HL-60/S4 treated with phorbol 12-myristate 13-acetate at 8.2 ng/mL for 4 days and 3 days (cell line): ENCODE results near the gene NPAS2.

Experiments
- in situ Hi-C: fragments of 300-500 bp; cut with MboI; formaldehyde crosslinking; loops from 2 replicates; pipeline ENCODE4 v1.15.0; 2022; ENCODE audit warnings: low sequenced_read_pairs

NPAS2 gene

GRCh38 chr2:100880036-100880435 lies 60.1 kb downstream of the NPAS2 start:
- in situ Hi-C loops, result no loop called here

- in situ Hi-C loops, result no loop called here
These were observed 60.8 kb downstream of the NPAS2 start for GRCh38 chr2:100880730-100881129.

GRCh38 chr2:100882645-100883613 lies 63.0 kb downstream of the NPAS2 start:
- in situ Hi-C loops, result no loop called here

DNA sequence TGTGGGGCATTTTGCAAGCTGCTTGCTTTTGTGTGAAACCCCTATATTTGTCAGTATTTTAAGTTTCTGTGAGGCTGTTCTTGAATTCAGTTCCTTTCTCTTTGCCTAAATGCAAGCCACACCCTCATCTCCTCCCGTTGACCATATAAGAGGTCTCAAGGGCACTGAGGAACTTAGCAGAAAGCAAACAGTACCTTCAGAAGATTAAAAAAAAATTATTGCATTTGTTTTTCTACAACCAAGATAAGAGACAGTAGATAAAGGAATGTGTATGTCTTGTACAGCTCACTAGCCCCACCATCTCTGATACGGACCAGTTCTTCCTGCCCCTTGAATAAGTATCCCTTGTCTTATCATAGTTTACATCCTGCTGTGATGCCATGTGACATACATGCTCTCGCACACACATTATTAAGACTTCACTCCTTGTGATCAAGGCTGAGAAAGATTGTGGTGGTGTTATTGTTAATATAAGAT lies 64.2 kb downstream of the NPAS2 start:
- in situ Hi-C loops, result no loop called here

DNA sequence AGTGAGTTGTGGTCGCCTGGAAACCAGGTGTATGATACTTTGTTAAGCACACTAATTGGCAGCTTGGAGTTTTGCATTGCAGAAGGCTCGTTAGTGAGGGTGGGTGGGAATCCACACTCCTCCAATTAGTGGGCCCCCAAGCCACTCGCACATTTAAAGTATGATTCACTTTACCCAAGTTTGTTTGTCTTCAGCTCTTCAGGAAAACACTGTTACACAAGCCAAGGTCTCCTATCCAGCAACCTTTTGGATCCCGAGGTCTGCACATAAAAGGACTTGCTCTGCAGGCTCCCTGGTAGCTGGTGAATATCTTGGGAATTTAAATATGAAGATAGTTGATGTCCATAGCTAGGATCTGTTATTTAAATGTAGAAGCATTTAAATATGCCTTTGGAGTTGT lies 66.1 kb downstream of the NPAS2 start:
- in situ Hi-C loops, result no loop called here

DNA sequence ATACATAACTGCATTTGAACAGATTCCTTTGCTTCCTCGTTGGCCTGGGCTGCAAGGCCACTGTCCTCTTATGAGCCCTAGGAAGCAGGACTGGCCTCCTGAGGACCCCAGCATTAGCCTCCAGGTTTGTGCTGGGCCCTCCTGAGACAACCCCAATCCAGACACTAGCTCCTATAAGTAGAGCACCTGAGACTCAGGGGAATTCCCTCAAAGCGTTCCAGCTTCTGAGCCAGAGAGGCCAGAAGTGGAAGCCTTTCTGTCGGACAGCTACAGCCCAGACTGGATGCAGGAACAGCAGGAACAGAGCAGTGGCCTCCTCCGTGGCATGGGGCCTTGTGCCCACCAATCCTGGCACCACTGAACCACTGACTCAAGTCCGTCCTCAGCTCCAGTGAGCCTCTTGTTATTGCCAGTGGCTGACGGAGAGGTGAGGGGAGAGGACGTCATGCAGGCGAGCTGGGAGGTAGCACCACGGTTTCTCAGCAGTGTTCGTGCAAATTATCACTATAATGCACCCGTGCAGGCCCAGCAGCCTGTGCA lies 67.2 kb downstream of the NPAS2 start:
- in situ Hi-C loops, result no loop called here

GRCh38 chr2:100887713-100888495 lies 68.0 kb downstream of the NPAS2 start:
- in situ Hi-C loops, result no loop called here

DNA sequence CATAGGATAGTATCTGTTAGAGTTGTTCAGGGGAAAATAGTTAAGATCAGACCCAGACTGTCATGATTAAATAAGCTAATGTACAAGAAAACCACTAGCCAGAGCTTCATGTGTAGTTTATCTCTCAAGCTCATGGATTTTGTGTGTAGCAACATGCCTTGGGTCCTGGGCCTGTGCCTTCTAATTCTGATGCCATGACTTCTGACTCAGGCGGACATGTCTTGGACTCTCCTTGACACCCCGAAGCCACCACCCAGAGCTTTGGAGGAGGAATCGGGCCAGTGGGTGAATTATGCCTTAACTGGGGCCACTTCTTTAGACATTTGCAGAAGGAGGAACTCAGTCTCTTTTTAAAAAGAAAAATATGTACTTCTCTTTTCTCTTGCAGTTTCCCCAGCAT lies 68.7 kb downstream of the NPAS2 start:
- in situ Hi-C loops, result no loop called here

DNA sequence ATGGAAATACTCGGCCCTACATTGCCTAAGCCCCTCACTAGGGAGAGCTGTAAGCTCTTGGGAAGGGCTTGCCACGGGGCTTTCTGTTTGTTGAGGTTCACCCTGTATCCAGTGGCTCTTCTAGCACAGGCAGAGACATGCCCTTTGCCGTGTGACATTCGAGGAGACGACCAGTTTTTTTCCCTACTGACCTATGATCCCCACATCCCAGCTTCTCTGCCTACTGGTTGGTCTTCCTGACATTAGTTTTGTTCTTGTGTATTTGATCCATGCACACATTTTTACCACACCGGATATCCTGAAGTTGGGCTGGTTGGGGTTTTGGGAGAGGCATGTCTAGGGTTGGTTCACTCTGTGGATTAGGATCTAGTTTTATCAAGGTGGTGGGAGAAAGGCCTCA lies 69.3 kb downstream of the NPAS2 start:
- in situ Hi-C loops, result no loop called here

- in situ Hi-C loops, result no loop called here
These were observed 72.1 kb downstream of the NPAS2 start for GRCh38 chr2:100891906-100892642.

GRCh38 chr2:100893392-100894104 lies 73.6 kb downstream of the NPAS2 start:
- in situ Hi-C loops, result no loop called here

- in situ Hi-C loops, result no loop called here
These were observed 74.3 kb downstream of the NPAS2 start for GRCh38 chr2:100894105-100894795.

DNA sequence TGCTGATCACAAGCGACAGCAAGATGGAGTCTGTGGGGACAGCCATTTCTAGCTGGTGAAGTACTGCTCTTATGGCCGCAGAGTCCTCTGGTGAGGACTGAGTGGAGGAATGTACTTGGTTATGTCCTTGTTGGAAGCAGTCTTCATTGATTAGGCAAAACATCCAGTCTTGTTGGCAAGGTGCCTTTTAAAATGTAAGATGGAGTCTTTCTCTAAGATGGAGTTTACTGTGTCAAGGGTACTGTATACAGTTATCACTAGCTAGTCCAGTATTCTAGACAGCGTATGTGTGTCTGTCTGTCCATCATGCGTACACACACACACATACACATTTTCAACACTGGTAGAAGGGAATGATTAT lies 74.8 kb downstream of the NPAS2 start:
- in situ Hi-C loops, result no loop called here

DNA sequence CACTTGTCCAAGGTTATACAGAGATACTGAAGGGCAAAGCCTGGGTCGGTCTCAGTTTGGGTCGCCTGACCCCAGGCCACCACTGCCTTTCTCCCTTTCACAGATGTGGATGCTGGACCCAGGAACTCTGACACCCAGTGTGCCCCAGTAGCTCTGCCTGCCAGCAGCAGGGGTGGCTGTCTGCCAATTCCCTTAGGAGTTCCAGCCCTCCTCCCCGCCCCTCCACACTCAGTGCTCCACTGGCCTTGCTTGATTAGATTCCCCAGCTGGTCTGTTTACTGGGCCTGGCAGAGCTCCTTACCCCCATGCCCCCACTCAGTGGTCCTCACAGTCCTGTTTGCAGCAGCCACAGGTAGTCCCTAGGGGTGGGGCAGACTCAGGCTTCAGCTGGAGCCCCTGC lies 75.5 kb downstream of the NPAS2 start:
- in situ Hi-C loops, result no loop called here

DNA sequence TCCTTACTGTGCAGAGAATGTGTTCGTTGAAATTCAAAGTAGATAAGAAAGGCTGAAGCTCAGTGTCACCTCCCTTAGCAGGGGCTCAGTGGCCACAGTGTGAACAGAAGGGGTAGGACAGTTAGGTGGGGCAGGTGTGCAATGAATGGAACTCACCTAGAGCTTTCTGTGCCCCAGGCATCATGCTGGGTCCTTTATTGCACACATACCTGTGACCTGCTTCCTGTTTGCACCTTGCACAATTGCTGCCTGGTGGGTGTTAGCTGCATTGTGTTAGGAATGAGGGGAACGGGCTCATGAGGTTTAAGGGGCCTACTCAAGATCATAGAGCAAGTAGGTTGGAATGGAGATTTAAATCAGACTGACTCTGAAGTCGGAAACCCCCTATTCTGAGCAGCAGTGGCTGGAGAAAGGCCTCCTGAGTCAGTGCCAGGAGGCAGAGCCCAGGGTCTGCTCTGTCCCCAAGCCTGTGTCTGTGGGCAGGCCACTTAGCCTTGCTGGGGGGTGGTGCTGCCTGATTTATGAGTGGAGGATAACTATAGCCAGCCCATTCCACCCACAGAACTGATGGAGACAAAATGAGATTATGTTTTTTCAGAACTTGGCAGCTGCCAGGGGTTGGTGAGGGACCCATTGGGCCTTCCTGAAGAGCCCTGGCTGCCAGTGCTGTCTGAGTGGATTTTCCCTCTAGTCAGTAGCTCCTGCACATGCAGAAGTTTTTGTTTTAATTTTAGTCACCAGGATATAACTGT lies 76.2 kb downstream of the NPAS2 start:
- in situ Hi-C loops, result no loop called here

DNA sequence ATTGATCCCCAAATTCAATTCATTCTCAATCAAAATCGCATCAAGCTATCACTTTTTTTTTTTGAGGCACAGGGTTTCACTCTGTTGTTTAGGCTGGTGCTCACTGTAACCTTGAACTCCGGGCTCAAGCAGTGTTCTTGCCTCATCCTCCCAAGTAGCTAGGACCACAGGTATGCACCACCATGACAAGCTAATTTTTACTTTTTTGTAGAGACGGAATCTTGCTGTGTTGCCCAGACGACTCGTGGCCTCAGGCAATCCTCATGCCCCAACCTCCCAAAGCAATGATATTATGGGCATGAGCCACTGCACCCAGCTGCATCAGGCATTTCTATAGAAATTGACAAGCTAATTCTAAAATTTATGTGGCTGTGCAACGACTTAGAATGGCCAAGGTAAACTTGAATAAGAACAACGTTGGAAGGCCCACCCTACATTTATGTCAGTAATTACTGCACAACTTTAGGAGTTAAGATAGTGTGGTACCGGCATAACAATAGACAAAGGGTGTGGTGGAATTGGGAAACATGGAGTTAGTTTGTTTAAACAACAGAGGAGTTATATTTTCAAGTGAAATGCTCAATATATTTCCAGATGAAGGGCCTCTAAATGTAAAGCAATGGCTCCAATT lies 78.2 kb downstream of the NPAS2 start:
- in situ Hi-C loops, result no loop called here

DNA sequence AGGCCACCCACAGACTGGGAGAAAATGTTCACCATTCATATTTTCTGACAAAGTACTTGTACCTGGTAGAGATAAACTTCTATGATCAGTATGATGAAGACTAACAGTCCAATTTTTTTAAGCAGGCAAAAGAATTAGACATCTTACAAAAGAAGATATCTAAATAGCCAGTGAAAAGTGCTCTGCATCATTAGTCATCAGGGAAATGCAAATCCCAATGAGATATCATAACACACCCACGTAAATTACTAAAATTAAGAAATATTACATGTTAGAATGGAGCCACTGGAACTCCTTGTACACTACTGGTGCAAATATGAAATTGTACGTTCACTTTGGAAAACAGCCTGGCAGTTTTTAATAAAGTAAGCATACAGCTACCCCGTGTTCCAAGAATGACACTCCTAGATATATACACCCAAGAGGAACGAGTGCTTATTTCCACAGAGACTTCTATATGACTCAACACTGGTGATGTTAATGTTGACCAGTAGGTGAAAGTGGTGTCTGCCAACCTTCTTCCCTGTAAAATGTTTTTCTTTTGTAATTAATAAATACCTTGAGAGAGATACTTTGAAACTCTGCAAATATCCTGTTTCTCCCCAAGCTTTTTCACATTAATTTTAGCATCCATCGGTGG lies 80.3 kb downstream of the NPAS2 start:
- in situ Hi-C loops, result no loop called here

DNA sequence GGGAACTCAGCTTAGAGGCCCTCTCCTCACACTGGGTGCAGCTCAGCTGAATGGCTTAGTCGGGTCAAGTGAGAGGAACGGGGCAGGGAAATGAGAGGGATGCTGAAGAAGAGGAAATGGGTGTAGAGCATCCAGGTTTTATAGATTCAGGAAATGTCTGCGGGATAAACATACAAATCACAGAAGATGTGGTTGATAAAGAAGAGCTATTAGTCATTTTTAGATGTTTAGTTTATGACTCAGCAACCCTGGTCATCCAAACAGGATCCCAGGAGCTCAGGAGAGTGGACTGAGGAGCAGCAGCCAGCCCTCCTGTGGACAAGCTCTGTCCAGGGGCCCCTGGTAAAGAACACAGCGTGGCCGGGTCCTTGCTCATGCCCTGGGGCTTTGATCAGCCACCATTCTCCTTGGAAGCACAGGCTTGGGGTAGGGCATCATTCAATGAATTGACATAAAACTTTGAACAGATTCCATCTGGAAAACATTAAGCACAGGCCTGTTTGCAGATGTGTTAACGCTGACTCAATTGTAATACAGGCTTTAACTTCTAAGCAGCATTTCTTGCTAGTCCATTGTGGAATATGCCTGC lies 83.0 kb downstream of the NPAS2 start:
- in situ Hi-C loops, result no loop called here
